Activated CD8-positive, alpha-beta memory T cell treated with anti-CD3 and anti-CD28 coated beads for 1 hour (primary cell): Measurements from ENCODE around the gene CLCN5.

Experiments used
- DNase-seq, 2 donors: peaks; one replicate each; pipeline ENCODE4 v3.0.0-alpha.2; 2020; ENCODE audit warnings: low read depth in 1 of 2; ENCODE audit errors: extremely low read depth in 1 of 2

The CLCN5 gene

DNA sequence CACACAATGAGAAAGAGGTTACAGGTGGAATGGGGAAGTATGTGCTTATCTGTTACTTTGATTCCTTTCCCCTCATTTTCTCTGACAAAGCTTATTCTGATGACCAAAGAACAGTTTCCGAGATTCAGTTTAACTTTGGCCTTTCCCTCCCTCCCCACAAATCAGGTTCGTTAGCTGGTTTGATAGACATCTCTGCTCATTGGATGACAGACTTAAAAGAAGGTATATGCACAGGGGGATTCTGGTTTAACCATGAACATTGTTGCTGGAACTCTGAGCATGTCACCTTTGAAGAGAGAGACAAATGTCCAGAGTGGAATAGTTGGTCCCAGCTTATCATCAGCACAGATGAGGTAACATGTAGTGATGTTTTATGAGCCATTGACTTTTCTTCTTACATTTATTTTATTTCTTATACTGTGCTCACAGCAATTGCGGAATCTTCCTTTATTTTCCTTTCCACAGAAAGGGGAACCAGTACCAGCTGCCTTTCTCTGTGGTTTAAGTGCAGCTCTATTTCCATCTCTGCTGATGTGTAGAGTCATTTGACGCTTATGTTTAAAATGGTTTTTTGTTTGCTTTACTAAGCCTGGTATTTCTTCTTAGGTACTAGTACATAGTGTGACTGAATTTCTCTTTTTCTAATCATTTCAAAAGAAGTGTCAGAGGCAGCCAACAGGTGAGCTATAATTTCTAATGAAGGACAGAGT lies 153.4 kb downstream of the CLCN5 start:
- DNase-seq = no peak

DNA sequence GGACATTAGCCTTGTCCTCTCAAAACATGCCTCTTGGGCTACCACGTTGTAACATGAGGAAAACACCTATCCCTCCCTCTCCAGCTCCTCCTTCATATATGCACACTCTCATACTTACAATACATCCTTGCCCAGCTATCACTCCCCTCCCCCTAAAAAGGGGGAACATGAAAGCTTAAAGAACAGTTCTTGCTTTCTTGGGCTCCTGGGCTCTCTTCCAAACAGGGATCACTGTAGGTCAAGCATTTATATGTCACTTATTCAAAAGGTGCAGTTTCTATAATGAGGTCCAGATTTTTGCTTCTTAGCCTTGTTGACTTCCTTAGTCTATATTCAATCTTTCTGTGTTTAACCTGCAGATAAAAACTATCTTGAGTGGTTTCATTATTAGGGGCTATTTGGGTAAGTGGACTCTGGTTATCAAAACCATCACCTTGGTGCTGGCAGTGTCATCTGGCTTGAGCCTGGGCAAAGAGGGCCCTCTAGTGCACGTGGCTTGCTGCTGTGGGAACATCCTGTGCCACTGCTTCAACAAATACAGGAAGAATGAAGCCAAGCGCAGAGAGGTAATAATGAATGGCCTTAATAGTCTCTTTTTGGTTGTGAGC lies 159.0 kb downstream of the CLCN5 start:
- DNase-seq = no peak

DNA sequence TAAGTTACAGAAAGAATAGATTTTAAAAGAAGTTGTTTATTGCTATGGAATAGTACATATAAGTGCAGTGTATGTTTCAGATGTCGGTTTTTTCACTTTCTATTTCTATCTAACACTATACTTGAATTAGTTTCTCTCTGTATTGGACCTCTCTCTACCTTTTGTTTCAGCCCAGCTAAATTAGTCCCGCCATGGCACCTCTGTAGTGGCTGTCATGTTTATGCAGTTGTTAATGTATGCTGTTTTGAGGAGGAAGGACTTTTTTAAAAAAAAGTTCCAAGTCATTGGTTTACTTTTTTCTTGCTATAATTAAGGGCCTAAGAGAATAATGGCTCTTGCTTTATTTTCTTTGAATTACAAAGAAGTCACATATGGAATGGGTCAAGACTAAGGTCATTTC lies 160.3 kb downstream of the CLCN5 start:
- DNase-seq = no peak

DNA sequence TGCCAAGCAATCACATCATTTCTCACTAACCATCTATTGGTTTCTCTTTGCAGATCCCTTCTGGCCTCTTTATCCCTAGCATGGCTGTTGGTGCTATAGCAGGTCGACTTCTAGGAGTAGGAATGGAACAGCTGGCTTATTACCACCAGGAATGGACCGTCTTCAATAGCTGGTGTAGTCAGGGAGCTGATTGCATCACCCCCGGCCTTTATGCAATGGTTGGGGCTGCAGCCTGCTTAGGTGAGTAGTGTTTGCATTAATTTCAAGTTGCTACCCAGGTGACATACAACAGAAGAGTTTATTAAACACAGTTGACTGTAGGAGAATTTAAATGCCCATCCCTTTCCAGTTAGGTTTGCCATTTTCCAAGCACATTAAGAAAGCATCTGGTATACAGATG lies 166.2 kb downstream of the CLCN5 start:
- no peak for DNase-seq

DNA sequence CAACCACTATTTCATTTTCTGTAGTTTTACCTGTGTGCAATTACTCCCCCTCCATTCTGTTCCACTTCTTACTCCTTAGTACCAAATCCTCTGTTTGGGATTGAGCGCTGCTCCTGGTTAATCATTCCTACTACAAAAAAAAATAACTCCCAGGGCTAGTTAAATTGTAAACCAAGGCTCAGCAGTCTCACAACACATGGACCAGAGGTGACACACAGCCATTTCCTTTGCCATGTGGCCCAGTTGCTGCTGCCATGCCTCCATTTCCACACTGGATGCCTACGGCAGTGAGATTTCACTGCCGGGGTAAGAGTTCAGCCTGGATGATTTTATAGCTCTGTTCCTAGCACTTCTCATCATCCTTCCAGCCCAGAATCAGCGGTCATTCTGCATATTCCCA lies 171.2 kb downstream of the CLCN5 start:
- no peak for DNase-seq

DNA sequence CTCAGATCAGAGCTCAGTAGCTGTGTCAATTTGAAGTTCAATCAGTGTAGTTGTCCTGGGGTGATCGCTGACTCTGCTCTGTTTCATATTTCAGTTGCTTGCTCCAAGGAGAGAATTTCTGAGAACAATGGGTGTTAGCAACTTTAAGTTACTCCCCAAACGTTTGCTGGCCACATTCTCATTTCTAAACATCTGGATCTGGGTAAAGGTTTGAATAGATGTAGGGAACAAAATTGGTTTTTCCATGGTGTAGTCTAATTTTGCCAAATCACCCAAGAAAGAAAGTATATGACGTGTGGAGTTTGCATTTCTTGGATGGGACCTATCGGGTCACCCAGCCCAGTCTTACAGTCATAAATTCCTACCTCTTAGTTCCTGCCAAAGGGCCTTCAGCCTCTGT lies 174.7 kb downstream of the CLCN5 start:
- no peak for DNase-seq

DNA sequence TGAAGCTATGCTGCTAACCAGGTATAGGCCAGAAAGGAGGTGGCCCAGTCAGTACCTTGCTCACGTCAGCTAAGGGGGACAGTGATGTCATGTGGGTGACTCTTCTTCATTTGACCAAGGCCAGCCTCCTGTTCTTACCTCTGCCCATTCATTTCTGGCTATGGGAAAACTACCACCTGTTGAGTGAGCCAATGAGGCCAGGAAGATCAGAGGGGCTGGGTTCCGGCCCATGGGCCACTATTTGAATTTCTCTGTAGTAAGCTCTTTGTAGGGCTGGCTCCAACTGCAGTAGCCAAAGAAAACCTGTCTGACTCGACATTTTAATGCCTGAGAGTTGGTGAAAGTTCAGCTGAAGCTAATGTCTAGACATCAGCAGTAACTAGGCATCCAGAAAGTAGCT lies 175.8 kb downstream of the CLCN5 start:
- no peak for DNase-seq

DNA sequence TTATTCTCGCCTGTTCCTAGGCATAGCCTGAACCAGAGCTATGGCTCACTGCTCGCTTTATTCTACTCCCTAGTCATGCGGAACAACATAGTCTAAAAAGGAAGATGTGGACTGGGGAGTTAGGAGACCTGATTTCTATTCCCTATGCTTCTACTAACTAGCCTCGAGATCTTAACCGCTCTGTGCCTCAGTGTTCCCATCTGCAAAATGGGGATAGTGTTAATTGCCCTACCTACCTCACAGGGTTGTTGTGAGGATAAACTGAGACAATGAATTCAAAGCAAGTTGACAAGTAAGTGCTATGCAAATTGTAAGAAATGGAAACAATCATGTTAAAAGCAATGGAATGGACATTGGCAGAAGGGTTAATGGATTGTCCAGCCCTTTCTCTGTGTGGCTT lies 176.4 kb downstream of the CLCN5 start:
- no peak for DNase-seq

DNA sequence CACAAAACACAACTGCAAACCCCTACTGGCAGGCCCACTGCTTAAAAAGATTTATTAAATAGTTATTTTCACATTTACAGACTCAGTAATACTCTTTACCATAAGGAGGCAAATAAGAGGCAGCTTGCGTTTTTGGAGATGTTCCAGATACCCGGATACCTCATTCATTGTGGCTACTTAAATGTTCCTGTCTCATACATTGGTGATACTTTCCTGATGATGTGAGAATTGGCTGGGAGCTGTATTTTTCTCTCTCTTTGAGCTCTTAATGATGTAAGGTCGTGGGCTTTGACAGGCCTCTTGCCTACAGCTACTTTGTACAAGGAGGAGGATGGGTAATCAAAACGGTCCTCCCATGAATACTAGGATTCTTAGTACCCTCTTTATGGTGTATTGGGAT lies 176.9 kb downstream of the CLCN5 start:
- no peak for DNase-seq

DNA sequence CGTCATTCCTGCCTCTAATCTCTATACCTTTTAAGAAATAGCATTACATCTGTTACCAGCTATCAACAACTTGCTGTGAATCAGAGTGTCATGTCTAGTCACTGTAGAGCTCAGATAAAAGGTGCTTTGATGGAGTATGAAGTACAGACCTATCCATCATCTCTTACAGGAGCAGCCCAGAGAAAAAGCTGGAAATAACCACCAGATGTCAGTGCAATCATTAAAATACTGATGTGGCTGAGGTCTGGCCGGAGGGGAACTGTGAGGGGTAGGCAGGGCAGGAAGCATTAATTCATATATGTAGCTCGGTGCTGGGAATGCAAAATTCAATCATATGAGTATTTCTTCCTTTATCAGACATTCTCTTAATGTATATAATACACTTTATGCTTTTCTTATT lies 177.8 kb downstream of the CLCN5 start:
- no peak for DNase-seq

DNA sequence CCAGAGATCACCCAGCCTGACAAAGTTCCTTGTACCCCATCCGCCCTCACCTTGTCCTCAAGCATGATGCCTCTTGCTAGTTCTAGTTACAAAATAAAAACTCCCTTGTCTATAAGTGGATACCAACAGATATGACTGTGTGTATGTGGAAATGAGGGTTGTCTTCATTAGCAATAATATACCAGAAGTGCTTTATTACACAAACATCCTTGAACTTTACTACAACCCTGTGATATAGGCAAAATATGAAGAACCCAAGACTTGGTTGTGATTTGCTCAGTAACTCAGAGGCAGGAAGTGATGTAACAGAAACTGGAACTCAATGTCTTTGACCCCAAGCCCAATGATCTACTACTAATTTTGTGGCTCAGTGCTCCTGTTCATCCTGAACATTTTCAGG lies 180.8 kb downstream of the CLCN5 start:
- no peak for DNase-seq

DNA sequence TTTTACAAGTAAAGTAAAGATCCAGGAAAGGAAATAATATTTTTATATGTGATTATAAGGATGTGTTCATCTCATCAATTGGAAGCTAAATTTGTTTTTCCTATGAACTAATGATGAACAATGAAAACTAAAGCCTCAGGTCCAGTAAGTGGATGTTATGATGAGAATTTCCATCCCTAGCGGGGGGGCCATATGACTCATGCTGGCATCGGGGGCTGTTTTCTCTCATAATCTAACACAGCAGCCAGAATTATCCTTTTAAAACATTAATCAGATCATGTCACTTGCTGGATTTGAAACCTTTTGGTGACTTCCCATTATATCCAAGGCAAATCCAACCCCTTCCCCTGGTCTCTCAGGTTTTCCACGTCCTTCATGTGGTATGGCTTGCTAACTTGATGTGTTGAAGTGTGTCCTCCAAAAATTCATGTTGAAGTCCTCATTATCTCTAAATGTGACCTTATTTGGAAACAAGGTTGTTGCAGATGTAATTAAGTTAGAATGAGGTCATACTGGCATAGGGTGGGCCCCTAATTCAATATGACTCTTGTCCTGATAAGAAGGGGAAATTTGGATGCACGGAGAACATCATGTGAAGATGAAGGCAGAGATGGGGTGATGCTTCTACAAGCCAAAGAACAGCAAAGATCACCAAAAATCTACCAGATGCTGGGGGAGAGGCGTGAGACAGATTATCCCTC lies 181.6 kb downstream of the CLCN5 start:
- no peak for DNase-seq

DNA sequence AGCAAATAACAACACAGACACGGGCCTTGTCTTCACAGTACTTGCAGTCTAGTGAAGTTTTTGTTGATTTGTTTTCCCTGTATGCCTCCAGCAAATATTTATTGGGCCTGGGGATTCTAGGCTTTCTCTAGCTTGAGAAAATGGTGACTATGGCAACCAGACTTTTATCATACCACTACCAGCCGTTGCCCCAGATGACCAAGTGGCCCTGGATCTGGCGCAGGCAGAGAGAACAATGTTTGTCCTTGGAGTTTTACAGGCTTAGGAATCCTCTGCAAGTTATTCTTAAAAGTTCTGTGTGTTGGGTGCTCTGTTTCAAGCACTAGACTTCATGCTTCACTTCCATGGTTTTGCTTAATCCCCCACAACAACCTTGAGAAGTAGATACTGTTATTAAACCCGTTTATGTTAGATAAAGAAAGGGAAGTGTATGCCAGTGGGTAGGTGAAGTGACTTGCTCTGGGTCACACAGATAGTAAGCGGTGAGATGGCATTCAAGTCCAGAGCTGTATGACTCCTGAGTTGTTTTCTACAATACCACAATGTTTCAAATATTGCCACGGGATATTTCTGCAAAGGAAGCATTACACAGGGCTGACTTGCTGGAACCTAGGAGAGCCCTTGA lies 183.8 kb downstream of the CLCN5 start:
- no peak for DNase-seq

DNA sequence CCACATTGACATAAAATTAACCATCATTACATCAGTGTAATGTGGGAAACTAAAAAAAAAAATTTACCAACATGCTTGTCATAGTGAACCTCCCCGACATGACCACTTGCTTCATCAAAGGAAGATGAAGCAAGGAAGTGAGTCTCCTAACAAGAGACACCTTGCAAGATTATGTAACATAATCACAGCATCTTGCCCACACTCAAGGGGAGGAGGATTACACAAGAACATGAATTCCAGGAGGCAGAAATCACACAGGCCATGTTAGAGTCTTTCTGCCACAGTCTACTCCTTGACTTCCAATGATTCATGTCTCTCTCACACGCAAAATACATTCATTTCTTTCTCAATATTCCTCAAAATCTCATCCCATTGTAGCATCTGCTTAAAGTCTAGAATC lies 185.1 kb downstream of the CLCN5 start:
- DNase-seq = no peak

DNA sequence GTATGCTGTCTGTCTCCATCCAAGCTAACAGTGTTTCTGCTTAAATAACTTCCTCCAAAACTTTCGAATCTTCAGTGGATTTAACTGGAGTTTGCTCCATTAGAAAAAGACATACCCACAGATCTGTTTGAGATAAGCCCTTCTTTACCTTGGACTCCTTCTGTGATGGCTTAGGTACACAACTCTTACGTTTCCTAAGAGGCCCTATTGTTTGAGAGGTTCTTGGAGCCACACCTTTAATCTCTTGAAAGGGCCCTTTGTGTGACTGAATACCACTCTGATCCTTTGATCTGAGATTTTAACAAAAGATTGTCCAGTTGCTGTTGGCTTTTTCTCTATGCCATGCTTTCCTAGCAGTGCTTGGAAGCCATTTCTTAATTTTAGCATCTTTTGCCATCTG lies 185.9 kb downstream of the CLCN5 start:
- DNase-seq = no peak

DNA sequence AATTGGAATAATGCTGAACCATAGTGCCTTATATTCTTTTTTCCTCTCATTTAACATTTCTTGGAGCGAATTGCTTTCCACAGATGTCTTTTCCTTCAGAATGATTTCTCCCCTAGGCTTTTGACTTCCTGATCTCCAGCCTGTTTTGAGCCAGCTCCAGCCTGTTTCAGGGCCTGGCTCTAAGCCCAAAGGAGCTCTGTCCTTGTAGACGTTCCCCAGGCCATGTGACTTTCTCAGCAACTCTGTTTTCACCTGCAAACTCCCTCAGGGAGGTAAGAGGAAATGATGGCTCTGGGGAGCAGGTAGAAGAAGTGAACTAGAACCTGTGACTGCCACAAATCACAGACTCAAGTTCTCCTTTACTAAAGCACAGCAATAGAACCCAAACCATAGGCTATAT lies 189.3 kb downstream of the CLCN5 start:
- no peak for DNase-seq

DNA sequence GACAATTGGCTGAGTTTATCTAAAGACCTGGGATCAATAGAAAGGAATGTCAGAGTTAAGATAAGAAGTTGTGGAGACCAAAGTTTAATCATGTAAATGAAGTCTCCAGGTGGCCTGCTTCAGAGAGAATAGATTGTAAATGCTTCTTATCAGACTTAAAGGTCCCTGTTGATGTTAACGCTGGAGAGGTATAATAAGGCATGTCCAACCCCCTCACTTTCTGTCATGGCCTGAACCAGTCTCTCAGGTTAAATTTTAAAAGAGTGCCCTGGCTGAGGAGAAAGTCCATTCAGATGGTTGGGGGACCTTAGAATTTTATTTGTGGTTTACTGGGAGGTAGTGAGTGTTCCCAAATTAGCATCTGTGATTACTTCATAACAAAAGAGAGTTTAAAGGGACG lies 191.7 kb downstream of the CLCN5 start:
- DNase-seq = no peak

DNA sequence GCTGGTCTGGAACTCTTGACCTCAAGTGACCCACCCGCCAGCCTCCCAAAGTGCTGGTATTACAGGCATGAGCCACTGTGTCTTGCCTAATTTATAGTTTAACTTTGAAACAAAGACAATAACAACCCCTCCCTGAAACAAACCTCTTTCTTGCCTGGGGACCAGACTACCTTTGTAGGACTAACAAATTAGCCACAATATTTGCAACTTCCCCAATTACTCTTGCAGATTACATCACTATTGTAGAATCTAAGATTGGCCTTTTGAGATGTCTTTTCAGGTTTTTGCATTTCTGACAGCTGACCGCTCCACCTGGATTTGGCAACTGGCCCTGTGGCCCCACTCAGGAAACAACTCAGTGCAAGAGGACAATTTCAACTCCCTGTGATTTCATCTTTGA lies 193.6 kb downstream of the CLCN5 start:
- DNase-seq = no peak

DNA sequence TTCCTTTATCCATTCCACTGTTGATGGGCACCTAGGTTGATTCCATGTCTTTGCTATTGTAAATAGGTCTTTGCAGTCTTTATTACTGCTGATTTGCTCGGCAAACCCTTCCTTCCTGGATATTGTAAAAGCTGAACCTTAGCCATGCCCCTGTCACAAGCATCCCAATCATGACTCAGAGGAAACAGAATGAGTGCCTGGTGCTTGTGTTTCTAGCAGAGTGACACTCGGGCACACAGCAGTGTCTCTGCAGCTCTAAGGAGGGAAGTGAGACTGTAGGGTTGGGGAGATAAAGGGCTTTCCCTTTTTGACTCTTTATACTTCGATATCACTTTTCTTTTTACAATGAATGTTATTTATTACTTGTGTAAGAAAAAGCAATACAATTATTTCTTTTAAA lies 195.1 kb downstream of the CLCN5 start:
- no peak for DNase-seq

DNA sequence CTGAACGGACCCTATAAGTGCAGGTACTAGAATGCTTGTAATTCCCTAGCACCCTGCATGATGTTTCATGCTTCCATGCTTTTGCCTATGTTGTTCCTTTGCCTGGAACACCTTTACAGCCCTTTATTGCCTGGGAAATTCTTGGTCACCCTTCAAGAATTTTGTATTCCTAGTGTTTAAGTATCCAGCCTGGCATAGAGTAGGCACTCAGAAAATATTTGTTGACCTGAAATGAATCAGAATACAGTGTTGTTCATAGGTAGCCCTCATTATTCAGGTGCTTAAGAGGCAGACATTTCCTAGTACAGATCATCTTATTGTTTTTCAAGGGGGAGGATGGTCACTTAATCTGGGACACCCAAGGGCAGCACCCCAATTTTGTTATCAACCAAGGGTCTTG lies 203.1 kb downstream of the CLCN5 start:
- DNase-seq = no peak

DNA sequence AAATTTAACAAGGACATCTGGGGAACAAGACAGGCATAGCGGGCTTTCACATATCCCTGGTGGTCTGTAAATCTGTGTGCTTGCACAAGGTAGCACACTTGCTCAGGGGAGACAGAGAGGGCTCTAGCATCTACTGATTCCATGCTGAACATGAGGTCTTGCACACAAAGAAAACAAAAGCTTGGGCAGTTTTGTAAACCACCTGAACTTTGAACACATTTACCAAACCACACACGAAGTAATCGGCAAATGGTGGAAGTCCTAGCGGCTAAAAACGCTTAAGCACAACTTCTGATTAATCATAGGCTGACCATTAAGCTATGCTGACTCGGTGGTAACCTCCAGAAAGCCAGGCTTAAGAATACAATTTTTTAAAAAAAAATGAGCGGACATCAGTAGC lies 225.6 kb downstream of the CLCN5 start:
- DNase-seq = no peak
